CD4-positive, alpha-beta T cell (primary cell): ENCODE results near the gene UTF1. TPM values are rescaled to one million over a fixed set of nuclear protein-coding genes. Genes with fewer than 3 reads are reported as not detected.

ENCODE experiments used
- ATAC-seq: fragments of 200-7000 bp; cut with Tn5 transposase; one replicate; pipeline ENCODE4 v1.10.0; 2022; ENCODE audit warnings: mild to moderate bottlenecking; ENCODE audit not compliant: poor library complexity
- CTCF ChIA-PET: fragments of 350-600 bp; sonication (Branson Sonifier 250); formaldehyde crosslinking; loops from one replicate; lab custom pipeline; 2021; ENCODE audit warnings: antibody characterized with exemption, inconsistent platforms; lab: Charles Lee
- POLR2A ChIA-PET: fragments of 350-600 bp; sonication (Branson Sonifier 250); formaldehyde crosslinking; loops from one replicate; lab custom pipeline; 2021; ENCODE audit warnings: antibody characterized with exemption, inconsistent platforms; lab: Charles Lee
- DNase-seq, 14 experiments: peaks; one replicate each; pipeline ENCODE4 v3.0.0-alpha.2; 2013 to 2020; ENCODE audit warnings: mixed read lengths in 2 of 14
- H3K27ac ChIP-seq, 2 donors: one replicate each; pipeline versions ENCODE4 v1.5.1 to v1.7.0; 2013; ENCODE audit warnings: low read length in 2 of 2, low read depth in 1 of 2, mild to moderate bottlenecking in 1 of 2
- H3K27me3 ChIP-seq, 2 experiments: 1 replicate in 1 of 2; 2 replicates in 1 of 2; pipeline versions ENCODE4 v1.6.1 to v1.7.0; 2013; ENCODE audit warnings: low read length in 2 of 2, control low read depth in 1 of 2, mild to moderate bottlenecking in 1 of 2, moderate library complexity in 1 of 2; ENCODE audit not compliant: insufficient read depth in 2 of 2, control insufficient read depth in 1 of 2
- H3K36me3 ChIP-seq: one replicate; pipeline ENCODE4 v1.6.1; 2013; ENCODE audit warnings: low read length, control low read depth; ENCODE audit not compliant: insufficient read depth
- H3K4me1 ChIP-seq: one replicate; pipeline ENCODE4 v1.6.1; 2013; ENCODE audit warnings: low read length, control low read depth; ENCODE audit not compliant: insufficient read depth
- H3K4me3 ChIP-seq: one replicate; pipeline ENCODE4 v1.5.1; 2013; ENCODE audit warnings: mild to moderate bottlenecking, low read length, moderate library complexity
- H3K9me3 ChIP-seq, 2 experiments: 1 replicate in 1 of 2; 2 replicates in 1 of 2; pipeline versions ENCODE4 v1.6.1 to v1.7.0; 2013; ENCODE audit warnings: low read length in 2 of 2, mild to moderate bottlenecking in 2 of 2, control low read depth in 1 of 2, moderate library complexity in 1 of 2; ENCODE audit not compliant: control insufficient read depth in 1 of 2, insufficient read depth in 1 of 2
- H3K27ac Mint-ChIP-seq: one replicate; pipeline ENCODE4 v1.8.0; 2020; ENCODE audit warnings: mixed read lengths
- H3K27me3 Mint-ChIP-seq: one replicate; pipeline ENCODE4 v1.8.0; 2021; ENCODE audit warnings: mixed read lengths
- H3K36me3 Mint-ChIP-seq: one replicate; pipeline ENCODE4 v1.8.0; 2021; ENCODE audit warnings: low read depth, mixed read lengths
- H3K4me1 Mint-ChIP-seq: one replicate; pipeline ENCODE4 v1.8.0; 2021; ENCODE audit warnings: low read depth, mixed read lengths
- H3K4me3 Mint-ChIP-seq: one replicate; pipeline ENCODE4 v1.8.0; 2020; ENCODE audit warnings: mild to moderate bottlenecking, mixed read lengths
- H3K9me3 Mint-ChIP-seq: one replicate; pipeline ENCODE4 v1.8.0; 2020; ENCODE audit warnings: mixed read lengths
- intact Hi-C, 2 experiments: fragments of 100-400 bp; cut with DNase I in 1 of 2; cut with micrococcal nuclease in 1 of 2; formaldehyde crosslinking; loops; one replicate each; pipeline versions ENCODE4 v1.15.1 to v1.9.0; 2023 to 2025; cut with DNase I, micrococcal nuclease
- total RNA-seq, 174 experiments: library from RNA in 2 of 174; stranded (reverse) in 2 of 174; gene quantifications; one replicate each; pipeline ENCODE4 v1.2.3 and lab custom pipeline; 2021 to 2026
- TF ChIP-seq, protein P1 (sequence below): fragments of 200-600 bp; IDR thresholded peaks from one replicate; pipeline ENCODE4 v1.8.0; 2022; ENCODE audit warnings: antibody characterized with exemption, mild to moderate bottlenecking

UTF1 gene
- total RNA-seq, 2 experiments from 2014 or later: not detected

GRCh38 chr10:133201948-133202725, 27.9 kb upstream of the UTF1 start:
- ATAC-seq (no peak), DNase-seq (no peak)
- H3K36me3 ChIP-seq: no peaks in the 10 kb centered on the region
- ChIA-PET POLR2A (no interaction called here), CTCF (no interaction called here)
- H3K4me3 ChIP-seq: no peak overlapping the region
- Mint-ChIP-seq H3K36me3 (no peaks in the 10 kb centered on the region), H3K9me3 (no peaks in the 10 kb centered on the region), H3K27me3 (no peaks in the 10 kb centered on the region), H3K4me1 (no peaks in the 10 kb centered on the region), H3K27ac (no peak overlapping the region), H3K4me3 (no peak overlapping the region)
- no peaks in the 10 kb centered on the region for H3K4me1 ChIP-seq
- no peaks in the 10 kb centered on the region for H3K27me3 ChIP-seq
- H3K27ac ChIP-seq: no peak overlapping the region
- intact Hi-C loops: no loop called here
- H3K9me3 ChIP-seq: no peaks in the 10 kb centered on the region
- TF ChIP-seq, protein P1, sequence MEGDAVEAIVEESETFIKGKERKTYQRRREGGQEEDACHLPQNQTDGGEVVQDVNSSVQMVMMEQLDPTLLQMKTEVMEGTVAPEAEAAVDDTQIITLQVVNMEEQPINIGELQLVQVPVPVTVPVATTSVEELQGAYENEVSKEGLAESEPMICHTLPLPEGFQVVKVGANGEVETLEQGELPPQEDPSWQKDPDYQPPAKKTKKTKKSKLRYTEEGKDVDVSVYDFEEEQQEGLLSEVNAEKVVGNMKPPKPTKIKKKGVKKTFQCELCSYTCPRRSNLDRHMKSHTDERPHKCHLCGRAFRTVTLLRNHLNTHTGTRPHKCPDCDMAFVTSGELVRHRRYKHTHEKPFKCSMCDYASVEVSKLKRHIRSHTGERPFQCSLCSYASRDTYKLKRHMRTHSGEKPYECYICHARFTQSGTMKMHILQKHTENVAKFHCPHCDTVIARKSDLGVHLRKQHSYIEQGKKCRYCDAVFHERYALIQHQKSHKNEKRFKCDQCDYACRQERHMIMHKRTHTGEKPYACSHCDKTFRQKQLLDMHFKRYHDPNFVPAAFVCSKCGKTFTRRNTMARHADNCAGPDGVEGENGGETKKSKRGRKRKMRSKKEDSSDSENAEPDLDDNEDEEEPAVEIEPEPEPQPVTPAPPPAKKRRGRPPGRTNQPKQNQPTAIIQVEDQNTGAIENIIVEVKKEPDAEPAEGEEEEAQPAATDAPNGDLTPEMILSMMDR: no peak

DNA sequence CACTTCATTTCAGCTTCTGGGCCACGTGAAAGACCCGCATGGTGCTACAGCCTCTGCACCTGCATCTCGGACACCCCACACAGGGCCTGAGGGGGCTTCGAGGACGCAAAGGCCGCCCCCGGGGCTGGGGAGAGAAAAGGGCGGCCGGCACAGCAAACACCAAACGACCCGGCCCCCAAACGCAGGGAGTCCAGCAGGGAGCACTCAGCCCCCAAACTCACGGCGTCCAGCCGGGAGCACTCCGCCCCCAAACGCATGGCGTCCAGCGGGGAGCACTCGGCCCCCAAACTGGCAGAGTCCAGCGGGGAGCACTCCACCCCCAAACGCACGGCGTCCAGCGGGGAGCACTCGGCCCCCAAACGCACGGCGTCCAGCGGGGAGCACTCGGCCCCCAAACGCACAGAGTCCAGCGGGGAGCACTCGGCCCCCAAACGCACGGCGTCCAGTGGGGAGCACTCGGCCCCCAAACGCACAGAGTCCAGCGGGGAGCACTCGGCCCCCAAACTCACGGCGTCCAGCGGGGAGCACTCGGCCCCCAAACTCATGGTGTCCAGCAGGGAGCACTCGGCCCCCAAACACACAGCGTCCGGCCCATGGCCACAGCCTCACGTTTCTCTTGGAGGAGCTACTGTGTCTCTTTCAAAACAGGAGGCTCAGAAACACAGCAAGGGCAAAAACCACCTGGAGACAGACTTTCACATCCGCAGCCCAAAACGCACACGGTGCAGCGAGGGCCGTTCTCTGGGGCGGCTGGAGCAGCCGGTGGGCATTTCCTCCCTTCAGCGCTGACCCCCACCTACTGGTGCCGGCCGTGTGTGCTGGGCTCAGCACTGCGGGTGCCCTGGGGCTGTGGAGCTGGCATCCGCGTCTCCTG, 27.0 kb upstream of the UTF1 start:
- no peak overlapping the region for H3K27ac ChIP-seq
- no peak for DNase-seq
- no peaks in the 10 kb centered on the region for H3K36me3 Mint-ChIP-seq
- no peaks in the 10 kb centered on the region for H3K4me1 Mint-ChIP-seq
- no peak overlapping the region for H3K27ac Mint-ChIP-seq
- no peak overlapping the region for H3K4me3 Mint-ChIP-seq
- no peaks in the 10 kb centered on the region for H3K9me3 ChIP-seq
- H3K4me3 ChIP-seq: no peak overlapping the region
- no peaks in the 10 kb centered on the region for H3K27me3 Mint-ChIP-seq
- no peaks in the 10 kb centered on the region for H3K9me3 Mint-ChIP-seq
- CTCF ChIA-PET: no interaction called here
- no peaks in the 10 kb centered on the region for H3K36me3 ChIP-seq
- intact Hi-C loops: no loop called here
- H3K4me1 ChIP-seq: no peaks in the 10 kb centered on the region
- POLR2A ChIA-PET: no interaction called here
- ATAC-seq: no peak
- TF ChIP-seq, protein P1: no peak
- H3K27me3 ChIP-seq: no peaks in the 10 kb centered on the region

DNA sequence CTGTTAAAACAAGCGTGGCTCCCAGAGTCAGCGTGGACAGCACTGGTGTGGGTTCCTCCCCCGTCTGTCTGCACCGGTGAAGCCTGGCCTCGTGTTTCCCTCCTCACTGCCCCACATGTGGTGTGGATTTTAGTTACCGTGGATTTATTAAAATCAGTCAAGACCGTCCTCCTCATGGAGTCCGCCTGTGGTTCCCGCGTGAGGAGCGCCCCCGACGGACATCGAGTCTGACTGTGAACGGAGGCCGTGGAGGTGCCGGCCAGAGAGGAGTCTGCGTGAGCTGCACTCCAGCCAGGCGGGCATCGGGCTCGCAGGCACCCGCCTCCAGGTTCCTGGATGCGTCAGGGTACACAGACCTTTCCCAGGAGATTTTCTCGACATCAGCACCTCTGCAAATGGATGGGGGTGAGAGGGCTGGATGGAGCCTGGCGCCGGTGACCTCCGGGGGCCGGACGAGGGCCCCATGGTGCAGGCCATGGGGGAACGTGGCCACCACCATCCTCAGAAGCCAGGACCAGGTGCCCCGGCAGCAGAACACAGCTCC, 26.3 kb upstream of the UTF1 start:
- Histone ChIP-seq H3K27me3 (no peaks in the 10 kb centered on the region), H3K4me3 (no peak overlapping the region), H3K9me3 (no peaks in the 10 kb centered on the region), H3K27ac (no peak overlapping the region), H3K36me3 (no peaks in the 10 kb centered on the region), H3K4me1 (no peaks in the 10 kb centered on the region)
- no peak overlapping the region for H3K4me3 Mint-ChIP-seq
- H3K36me3 Mint-ChIP-seq: no peaks in the 10 kb centered on the region
- TF ChIP-seq, protein P1: no peak
- ChIA-PET POLR2A (no interaction called here), CTCF (no interaction called here)
- DNase-seq: no peak
- H3K9me3 Mint-ChIP-seq: no peaks in the 10 kb centered on the region
- H3K27me3 Mint-ChIP-seq: no peaks in the 10 kb centered on the region
- intact Hi-C loops: no loop called here
- no peaks in the 10 kb centered on the region for H3K4me1 Mint-ChIP-seq
- no peak overlapping the region for H3K27ac Mint-ChIP-seq
- no peak for ATAC-seq
